ENCODE data around the gene CDS2. TPM values are rescaled to one million over a fixed set of nuclear protein-coding genes. Genes with fewer than 3 reads are reported as not detected.

The CDS2 gene
- total RNA-seq, 1 experiment from 2014 or later = 37.5 TPM

- ATAC-seq (no peak), DNase-seq (ENCODE audit: low read depth, low spot score) (no peak)
- Histone ChIP-seq H3K9me2 (ENCODE audit: insufficient read depth) (no peaks in the 10 kb centered on the region), H3K27ac (ENCODE audit: low read depth, low read length) (no peak overlapping the region), H3K9ac (ENCODE audit: low read length) (no peak overlapping the region), H3K36me3 (ENCODE audit: control insufficient read depth in 1 of 2, insufficient read depth in 2 of 2, low read length in 2 of 2) (peaks cover 37 to 42% of the 10 kb centered on the region in 2 experiments; a peak in 3 of 4 replicates), H4K20me1 (ENCODE audit: insufficient read depth) (no peaks in the 10 kb centered on the region), H3K4me1 (ENCODE audit: control insufficient read depth in 1 of 2, insufficient read depth in 2 of 2, low read length in 2 of 2) (peaks cover 4 to 19% of the 10 kb centered on the region in 2 experiments; a peak in 3 of 4 replicates), H3K9me3 (ENCODE audit: control insufficient read depth in 1 of 2, insufficient read depth in 1 of 2, low read depth in 1 of 2, low read length in 2 of 2) (no peaks in the 10 kb centered on the region), H3K27me3 (ENCODE audit: insufficient read depth, low read length) (no peaks in the 10 kb centered on the region), H2AFZ (ENCODE audit: low read depth, low read length, poor library complexity, severe bottlenecking) (no peak overlapping the region), H3K79me2 (ENCODE audit: insufficient read depth, low read length) (peaks cover 12% of the 10 kb centered on the region; the same call in 1 of the 2 replicates), H3K4me3 (replicated peaks in 1 of 2; ENCODE audit: low read depth in 1 of 2, low read length in 2 of 2) (no peak overlapping the region), H3K4me2 (ENCODE audit: low read length) (no peak overlapping the region)
- RAD21 ChIA-PET (ENCODE audit: low non-redundant PET in 1 of 2, low total read pairs in 2 of 2, uncharacterized antibody in 2 of 2, unreplicated experiment in 2 of 2) = no interaction called here
- TF ChIP-seq POLR2A (IDR thresholded peaks at IDR 0.05; ENCODE audit: borderline replicate concordance, extremely low read depth, insufficient read depth, insufficient read length) (no peak), SIN3A (IDR thresholded peaks at IDR 0.05; ENCODE audit: low read depth) (no peak), EZH2phosphoT487 (IDR thresholded peaks at IDR 0.05; ENCODE audit: borderline replicate concordance) (no peak), ELF1 (IDR thresholded peaks at IDR 0.05; ENCODE audit: borderline replicate concordance, low read depth) (no peak), CEBPB (IDR thresholded peaks at IDR 0.05; ENCODE audit: low read depth) (no peak), TCF7L2 (IDR thresholded peaks at IDR 0.05; ENCODE audit: borderline replicate concordance, extremely low read depth, insufficient read depth, insufficient read length) (no peak), POLR2AphosphoS5 (IDR thresholded peaks at IDR 0.05; ENCODE audit: low read depth, low read length) (no peak)
- TF ChIP-seq, protein P1, sequence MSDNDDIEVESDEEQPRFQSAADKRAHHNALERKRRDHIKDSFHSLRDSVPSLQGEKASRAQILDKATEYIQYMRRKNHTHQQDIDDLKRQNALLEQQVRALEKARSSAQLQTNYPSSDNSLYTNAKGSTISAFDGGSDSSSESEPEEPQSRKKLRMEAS (IDR thresholded peaks at IDR 0.05) = no peak
- POLR2A ChIA-PET = interaction anchor here (0.9 kb wide), 1 partner anchor 8 kb away, joined by 3 read pairs; no protein-coding TSS in a partner anchor
- intact Hi-C loops (cut with micrococcal nuclease) = loop anchor here (5.0 kb wide), 1 partner anchor 147 kb away; no protein-coding TSS in a partner anchor
- BruUV-seq (replicated peaks) = no TSS peak
- CTCF ChIA-PET = no interaction called here
These were observed 22.3 kb upstream of the CDS2 start for GRCh38 chr20:5104479-5104878.

DNA sequence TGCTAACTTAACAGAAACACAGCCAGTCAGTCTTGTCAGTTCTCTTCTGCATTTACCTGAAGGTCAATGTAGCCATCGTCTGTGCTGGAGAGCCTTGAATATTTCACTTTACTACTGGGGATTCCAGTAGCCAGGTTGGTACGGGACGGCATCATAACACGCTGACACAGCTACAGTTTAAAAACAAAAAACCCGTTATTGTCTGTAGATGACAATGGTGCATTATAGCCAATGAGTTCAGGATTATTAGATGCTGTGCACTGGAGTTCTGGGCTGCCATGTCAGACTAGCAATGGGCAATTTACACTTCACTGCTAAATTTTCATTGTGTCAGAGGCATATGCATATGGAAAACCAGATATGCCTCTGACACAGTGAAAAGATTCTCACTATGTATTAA, 17.5 kb upstream of the CDS2 start:
- no TSS peak for BruUV-seq (replicated peaks)
- POLR2A ChIA-PET = no interaction called here
- no peak for ATAC-seq
- no peak for TF ChIP-seq POLR2AphosphoS5 (IDR thresholded peaks at IDR 0.05; ENCODE audit: low read depth, low read length)
- no peak for TF ChIP-seq SRF (IDR thresholded peaks at IDR 0.05; ENCODE audit: low read depth)
- no peak for TF ChIP-seq RAD21 (IDR thresholded peaks at IDR 0.05; ENCODE audit: low read depth)
- TF ChIP-seq, protein P2, sequence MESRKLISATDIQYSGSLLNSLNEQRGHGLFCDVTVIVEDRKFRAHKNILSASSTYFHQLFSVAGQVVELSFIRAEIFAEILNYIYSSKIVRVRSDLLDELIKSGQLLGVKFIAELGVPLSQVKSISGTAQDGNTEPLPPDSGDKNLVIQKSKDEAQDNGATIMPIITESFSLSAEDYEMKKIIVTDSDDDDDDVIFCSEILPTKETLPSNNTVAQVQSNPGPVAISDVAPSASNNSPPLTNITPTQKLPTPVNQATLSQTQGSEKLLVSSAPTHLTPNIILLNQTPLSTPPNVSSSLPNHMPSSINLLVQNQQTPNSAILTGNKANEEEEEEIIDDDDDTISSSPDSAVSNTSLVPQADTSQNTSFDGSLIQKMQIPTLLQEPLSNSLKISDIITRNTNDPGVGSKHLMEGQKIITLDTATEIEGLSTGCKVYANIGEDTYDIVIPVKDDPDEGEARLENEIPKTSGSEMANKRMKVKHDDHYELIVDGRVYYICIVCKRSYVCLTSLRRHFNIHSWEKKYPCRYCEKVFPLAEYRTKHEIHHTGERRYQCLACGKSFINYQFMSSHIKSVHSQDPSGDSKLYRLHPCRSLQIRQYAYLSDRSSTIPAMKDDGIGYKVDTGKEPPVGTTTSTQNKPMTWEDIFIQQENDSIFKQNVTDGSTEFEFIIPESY (IDR thresholded peaks at IDR 0.05; ENCODE audit: extremely low read depth, insufficient replicate concordance, low read length) = no peak
- TF ChIP-seq ZNF274 (IDR thresholded peaks at IDR 0.05; ENCODE audit: low read depth, low read length) = no peak
- no peak for TF ChIP-seq TCF7L2 (IDR thresholded peaks at IDR 0.05; ENCODE audit: borderline replicate concordance, extremely low read depth, insufficient read depth, insufficient read length)
- TF ChIP-seq FOSL1 (IDR thresholded peaks at IDR 0.05; ENCODE audit: low read depth) = no peak
- no peak for TF ChIP-seq YY1 (IDR thresholded peaks at IDR 0.05; ENCODE audit: extremely low read depth, insufficient replicate concordance, low read depth, low read length)
- no peak for TF ChIP-seq EGR1 (IDR thresholded peaks at IDR 0.05; ENCODE audit: low read depth)
- no peak for TF ChIP-seq SP1 (IDR thresholded peaks at IDR 0.05; ENCODE audit: low read depth)

More for the DNA sequence above, 17.5 kb upstream of the CDS2 start:
- ChIA-PET CTCF (no interaction called here), RAD21 (ENCODE audit: low non-redundant PET in 1 of 2, low total read pairs in 2 of 2, uncharacterized antibody in 2 of 2, unreplicated experiment in 2 of 2) (no interaction called here)
- peaks cover 4 to 31% of the 10 kb centered on the region in 2 experiments for H3K4me1 ChIP-seq (ENCODE audit: control insufficient read depth in 1 of 2, insufficient read depth in 2 of 2, low read length in 2 of 2)
- intact Hi-C loops (cut with micrococcal nuclease) = no loop called here
- DNase-seq (ENCODE audit: low read depth, low spot score) = no peak
- no peak overlapping the region for H3K9ac ChIP-seq (ENCODE audit: low read length)
- H3K4me3 ChIP-seq (replicated peaks in 1 of 2; ENCODE audit: low read depth in 1 of 2, low read length in 2 of 2) = no peak overlapping the region
- H3K9me2 ChIP-seq (ENCODE audit: insufficient read depth) = no peaks in the 10 kb centered on the region
- no peaks in the 10 kb centered on the region for H3K9me3 ChIP-seq (ENCODE audit: control insufficient read depth in 1 of 2, insufficient read depth in 1 of 2, low read depth in 1 of 2, low read length in 2 of 2)
- H3K79me2 ChIP-seq (ENCODE audit: insufficient read depth, low read length) = peaks cover 37% of the 10 kb centered on the region
- H2AFZ ChIP-seq (ENCODE audit: low read depth, low read length, poor library complexity, severe bottlenecking) = no peak overlapping the region
- no peak overlapping the region for H3K27ac ChIP-seq (ENCODE audit: low read depth, low read length)
- no peak overlapping the region for H3K4me2 ChIP-seq (ENCODE audit: low read length)
- H4K20me1 ChIP-seq (ENCODE audit: insufficient read depth) = no peaks in the 10 kb centered on the region
- H3K27me3 ChIP-seq (ENCODE audit: insufficient read depth, low read length) = no peaks in the 10 kb centered on the region
- peaks cover 31 to 32% of the 10 kb centered on the region in 2 experiments; a peak in 3 of 4 replicates for H3K36me3 ChIP-seq (ENCODE audit: control insufficient read depth in 1 of 2, insufficient read depth in 2 of 2, low read length in 2 of 2)
